ENCODE measurements around the gene CHAC1. TPM values are rescaled to one million over a fixed set of nuclear protein-coding genes. Genes with fewer than 3 reads are reported as not detected.

CHAC1 gene, protein sequence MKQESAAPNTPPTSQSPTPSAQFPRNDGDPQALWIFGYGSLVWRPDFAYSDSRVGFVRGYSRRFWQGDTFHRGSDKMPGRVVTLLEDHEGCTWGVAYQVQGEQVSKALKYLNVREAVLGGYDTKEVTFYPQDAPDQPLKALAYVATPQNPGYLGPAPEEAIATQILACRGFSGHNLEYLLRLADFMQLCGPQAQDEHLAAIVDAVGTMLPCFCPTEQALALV
- total RNA-seq (2022) (35.5 and 49.4 TPM in 2 replicates), Bru-seq, nascent RNA (percentile 84 among the genes with signal in this experiment), BruChase-seq, experiment 1, labeled RNA remaining after a 6-hour chase (percentile 55 among the genes with signal in this experiment), BruChase-seq, experiment 2, labeled RNA remaining after a 2-hour chase (percentile 75 among the genes with signal in this experiment)
- long read RNA-seq, transcript CHAC1-202 (3 exons, 1,849 nt), result major isoform, 71 of 116 reads
- long read RNA-seq, partial matches to known transcripts, result 1 of 116 reads
- long read RNA-seq, other reads (novel, unspliced or antisense), result 44 of 116 reads

- peak; percentile 98 for DNase-seq (ENCODE audit: unreplicated experiment)
- Mint-ChIP-seq H3K9me3 (ENCODE audit: unreplicated experiment) (no peaks in the 10 kb centered on the region), H3K4me3 (ENCODE audit: unreplicated experiment) (peak within 1 kb of the TSS; percentile 87), H3K4me1 (ENCODE audit: insufficient read depth, unreplicated experiment) (peaks cover 25% of the 10 kb centered on the region), H3K27ac (ENCODE audit: low read depth, unreplicated experiment) (peak within 1 kb of the TSS; percentile 83), H3K36me3 (ENCODE audit: insufficient read depth, unreplicated experiment) (peaks cover 19% of the 10 kb centered on the region), H3K27me3 (ENCODE audit: insufficient read depth, unreplicated experiment) (no peaks in the 10 kb centered on the region)
- ChIA-PET POLR2A (interaction anchor here (0.7 to 1.5 kb wide), 6 partner anchors 11 to 388 kb away, joined by 3 to 11 read pairs (median 3); partner anchors contain the start of genes CCDC32 and DLL4), CTCF (interaction anchor here (0.6 to 7.2 kb wide), 5 partner anchors 12 to 253 kb away, joined by 3 to 59 read pairs (median 4); no protein-coding TSS in a partner anchor)
- no TSS peak for BruUV-seq (replicated peaks)
- intact Hi-C loops (cut with micrococcal nuclease), result loop anchor here (1.0 to 5.0 kb wide), 2 partner anchors 49 to 379 kb away; partner anchors contain the start of genes NUSAP1 and OIP5
- TF ChIP-seq, protein P1, sequence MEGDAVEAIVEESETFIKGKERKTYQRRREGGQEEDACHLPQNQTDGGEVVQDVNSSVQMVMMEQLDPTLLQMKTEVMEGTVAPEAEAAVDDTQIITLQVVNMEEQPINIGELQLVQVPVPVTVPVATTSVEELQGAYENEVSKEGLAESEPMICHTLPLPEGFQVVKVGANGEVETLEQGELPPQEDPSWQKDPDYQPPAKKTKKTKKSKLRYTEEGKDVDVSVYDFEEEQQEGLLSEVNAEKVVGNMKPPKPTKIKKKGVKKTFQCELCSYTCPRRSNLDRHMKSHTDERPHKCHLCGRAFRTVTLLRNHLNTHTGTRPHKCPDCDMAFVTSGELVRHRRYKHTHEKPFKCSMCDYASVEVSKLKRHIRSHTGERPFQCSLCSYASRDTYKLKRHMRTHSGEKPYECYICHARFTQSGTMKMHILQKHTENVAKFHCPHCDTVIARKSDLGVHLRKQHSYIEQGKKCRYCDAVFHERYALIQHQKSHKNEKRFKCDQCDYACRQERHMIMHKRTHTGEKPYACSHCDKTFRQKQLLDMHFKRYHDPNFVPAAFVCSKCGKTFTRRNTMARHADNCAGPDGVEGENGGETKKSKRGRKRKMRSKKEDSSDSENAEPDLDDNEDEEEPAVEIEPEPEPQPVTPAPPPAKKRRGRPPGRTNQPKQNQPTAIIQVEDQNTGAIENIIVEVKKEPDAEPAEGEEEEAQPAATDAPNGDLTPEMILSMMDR (IDR thresholded peaks at IDR 0.05; ENCODE audit: unreplicated experiment), result no peak
Observed at GRCh38 chr15:40952901-40953712, at the start of gene CHAC1. Gene CHAC1, plus strand, starts transcription at chr15:40953471. Its CDS starts 113 bp downstream, at chr15:40953584.

DNA sequence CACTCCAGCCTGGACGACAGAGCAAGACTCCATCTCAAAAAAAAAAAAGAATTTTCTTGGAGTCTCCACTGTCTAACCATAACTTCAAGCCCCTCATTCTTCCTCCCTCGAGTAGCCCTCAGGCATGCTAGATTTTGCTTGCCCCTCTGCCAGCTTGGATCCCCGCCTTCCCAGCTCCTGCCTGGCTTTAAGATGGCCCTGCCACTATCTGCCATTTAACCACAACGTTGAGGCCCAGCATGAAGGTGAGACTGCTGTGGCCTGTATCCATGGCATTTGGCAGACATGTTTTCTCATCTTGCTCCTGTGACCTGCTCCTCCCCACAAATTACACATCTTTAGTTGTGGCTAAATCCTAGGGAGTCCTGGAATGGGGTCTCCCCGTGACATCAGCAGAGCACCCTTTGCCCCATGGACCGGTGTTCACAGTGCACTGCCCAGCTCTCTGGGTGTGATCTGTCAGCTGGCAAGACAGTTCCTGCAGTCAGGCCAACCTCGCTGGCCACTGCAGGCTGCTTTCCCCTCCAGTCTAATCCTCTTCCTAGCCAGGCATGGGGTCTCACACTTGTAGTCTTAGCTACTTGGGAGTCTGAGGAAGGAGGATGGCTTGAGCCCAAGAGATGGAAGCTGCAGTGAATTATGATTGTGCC lies 48.6 kb upstream of the CHAC1 start:
- DNase-seq (ENCODE audit: unreplicated experiment), result no peak
- Mint-ChIP-seq H3K27me3 (ENCODE audit: insufficient read depth, unreplicated experiment) (no peaks in the 10 kb centered on the region), H3K4me3 (ENCODE audit: unreplicated experiment) (no peak overlapping the region), H3K9me3 (ENCODE audit: unreplicated experiment) (no peaks in the 10 kb centered on the region), H3K36me3 (ENCODE audit: insufficient read depth, unreplicated experiment) (peaks cover 45% of the 10 kb centered on the region), H3K4me1 (ENCODE audit: insufficient read depth, unreplicated experiment) (peaks cover 30% of the 10 kb centered on the region), H3K27ac (ENCODE audit: low read depth, unreplicated experiment) (no peak overlapping the region)
- BruUV-seq (replicated peaks), result no TSS peak
- TF ChIP-seq, protein P1 (IDR thresholded peaks at IDR 0.05; ENCODE audit: unreplicated experiment), result no peak
- CTCF ChIA-PET, result interaction anchor here (0.5 to 7.7 kb wide), 47 partner anchors 10 to 929 kb away, joined by 3 to 115 read pairs (median 4); partner anchors contain the start of genes DLL4, SPINT1 and VPS18
- intact Hi-C loops (cut with micrococcal nuclease), result loop anchor here (1.0 to 5.0 kb wide), 5 partner anchors 49 to 428 kb away; partner anchors contain the start of genes CHAC1, NUSAP1 and OIP5
- POLR2A ChIA-PET, result interaction anchor here (0.6 to 2.6 kb wide), 6 partner anchors 10 to 280 kb away, joined by 3 to 11 read pairs (median 3); partner anchors contain the start of gene VPS18

GRCh38 chr15:40906091-40906990 lies 46.9 kb upstream of the CHAC1 start:
- Mint-ChIP-seq H3K27ac (ENCODE audit: low read depth, unreplicated experiment) (peak overlapping the region; percentile 51), H3K36me3 (ENCODE audit: insufficient read depth, unreplicated experiment) (peaks cover 34% of the 10 kb centered on the region), H3K4me3 (ENCODE audit: unreplicated experiment) (peak overlapping the region; percentile 10), H3K9me3 (ENCODE audit: unreplicated experiment) (no peaks in the 10 kb centered on the region), H3K4me1 (ENCODE audit: insufficient read depth, unreplicated experiment) (peaks cover 35% of the 10 kb centered on the region), H3K27me3 (ENCODE audit: insufficient read depth, unreplicated experiment) (no peaks in the 10 kb centered on the region)
- peak; percentile 97 for DNase-seq (ENCODE audit: unreplicated experiment)
- intact Hi-C loops (cut with micrococcal nuclease), result loop anchor here (1.0 kb wide), 1 partner anchor 35 kb away; no protein-coding TSS in a partner anchor
- TF ChIP-seq, protein P1 (IDR thresholded peaks at IDR 0.05; ENCODE audit: unreplicated experiment), result peak; percentile 71
- POLR2A ChIA-PET, result interaction anchor here (0.7 to 1.4 kb wide), 7 partner anchors 11 to 210 kb away, joined by 3 to 4 read pairs (median 3); partner anchors contain the start of genes INO80, RHOV and SPINT1
- no TSS peak for BruUV-seq (replicated peaks)
- CTCF ChIA-PET, result interaction anchor here (0.6 to 7.7 kb wide), 21 partner anchors 9 to 279 kb away, joined by 3 to 115 read pairs (median 3); partner anchors contain the start of genes DLL4 and VPS18

Measured in MCF 10A (cell line).